A549 treated with CpdA at 1 μM for 4 hours (cell line): ENCODE data around the gene PSME4. TPM values are rescaled to one million over a fixed set of nuclear protein-coding genes. Genes with fewer than 3 reads are reported as not detected.

Source experiments
- total RNA-seq: library from RNA; stranded (reverse); fragments of 200-300 nt; extraction: Qiagen RNA extraction; gene quantifications from 5 replicates; pipeline ENCODE4 v1.2.3, GENCODE V29; 2022; ENCODE audit warnings: low read depth

The PSME4 gene
- 37.3 to 45.7 TPM (median 43.4 TPM) in 5 replicates for total RNA-seq

GRCh38 chr2:53970724-53971602 lies at the start of gene PSME4:
TSS of gene PSME4 (minus strand) at chr2:53970993. CDS start at chr2:53970784, 209 bp downstream.

GRCh38 chr2:53859206-53860181 lies 111.3 kb downstream of the PSME4 start, which contains the start of gene GPR75:
TSS of gene GPR75 (minus strand) at chr2:53859967. CDS start at chr2:53854756, 5,211 bp downstream.

Other genes with a start within 250 kb of the PSME4 start
- gene CHAC2, start 203.2 kb downstream of the PSME4 start, total RNA-seq: 12.6 to 16.6 TPM (median 14.6 TPM) in 5 replicates
- 13.1 to 16.1 TPM (median 14.8 TPM) in 5 replicates for gene ASB3, start 184.0 kb downstream of the PSME4 start, total RNA-seq
- 57.4 to 70.8 TPM (median 61.7 TPM) in 5 replicates for gene ERLEC1, start 183.9 kb downstream of the PSME4 start, total RNA-seq
- 1.7 to 2.6 TPM (median 2.1 TPM) in 5 replicates for gene GPR75, start 111.0 kb downstream of the PSME4 start, total RNA-seq
- 6.3 to 8.4 TPM (median 8.0 TPM) in 5 replicates for gene ACYP2, start 144.6 kb upstream of the PSME4 start, total RNA-seq